AG04450 (cell line): ENCODE results near the gene UHRF1. TPM values are rescaled to one million over a fixed set of nuclear protein-coding genes. Genes with fewer than 3 reads are reported as not detected.
"Not testable (repeated sequence)": the region's sequence is repeated elsewhere in the genome, so short reads cannot be mapped to it uniquely, and the experiment has no call there.

Source experiments
- CTCF ChIA-PET: fragments of 300-600, 350-600 bp; formaldehyde crosslinking; extraction: SDS; loops from one replicate; lab custom pipeline; 2022; ENCODE audit warnings: antibody characterized with exemption, inconsistent platforms; lab: Charles Lee
- POLR2A ChIA-PET: fragments of 350-600 bp; formaldehyde crosslinking; extraction: SDS; loops from one replicate; lab custom pipeline; 2021; ENCODE audit warnings: antibody characterized with exemption, inconsistent platforms; lab: Yijun Ruan, JAX
- DNase-seq: peaks from one replicate; pipeline ENCODE4 v3.0.0-alpha.2; 2011; ENCODE audit warnings: low read depth, low spot score
- H3K27ac ChIP-seq: one replicate; pipeline ENCODE4 v1.5.1; 2012; ENCODE audit warnings: low read depth, low read length, control low read depth
- H3K27me3 ChIP-seq: one replicate; pipeline ENCODE4 v1.6.0; 2012; ENCODE audit warnings: low read length; ENCODE audit not compliant: control insufficient read depth, insufficient read depth
- H3K4me3 ChIP-seq: 2 replicates; pipeline ENCODE4 v1.5.1; 2011; ENCODE audit warnings: mild to moderate bottlenecking, low read depth, low read length, control low read depth
- H3K9me3 ChIP-seq: 2 replicates; pipeline ENCODE4 v1.5.1; 2012; ENCODE audit warnings: low read length; ENCODE audit not compliant: control insufficient read depth, insufficient read depth
- polyA plus RNA-seq: library from polyadenylated mRNA; depleted of rRNA; stranded (reverse); fragments of >200 nt; gene quantifications from 2 replicates; pipeline ENCODE4 v1.2.3, GENCODE V29; 2011
- TF ChIP-seq, protein P1 (sequence below): IDR thresholded peaks from 2 replicates; pipeline ENCODE4 v1.5.1; 2011; ENCODE audit warnings: low read depth, low read length, control low read depth, inconsistent platforms

The UHRF1 gene
- polyA plus RNA-seq, 1 experiment: 6.1 TPM

DNA sequence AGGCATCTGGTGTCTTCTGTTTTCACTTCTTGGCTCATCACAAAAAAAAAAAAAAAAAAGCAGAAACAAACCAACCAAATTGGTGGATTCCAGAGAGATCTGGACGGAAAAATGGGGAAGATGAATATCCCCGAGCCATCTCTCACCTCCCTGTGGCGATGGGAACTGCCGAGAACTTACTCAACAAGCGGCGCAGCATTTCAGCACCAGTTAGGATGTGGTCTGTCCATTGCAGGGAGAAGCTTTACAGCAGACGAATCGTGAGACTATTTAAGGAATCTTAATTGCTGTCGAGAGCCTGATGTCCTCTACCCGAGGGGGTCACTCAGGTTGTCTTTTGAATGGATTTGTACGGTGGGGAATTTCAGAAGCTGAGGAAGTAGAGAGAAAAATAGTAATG lies 42.4 kb downstream of the UHRF1 start:
- POLR2A ChIA-PET: no interaction called here
- H3K27ac ChIP-seq: no peak overlapping the region
- TF ChIP-seq, protein P1, sequence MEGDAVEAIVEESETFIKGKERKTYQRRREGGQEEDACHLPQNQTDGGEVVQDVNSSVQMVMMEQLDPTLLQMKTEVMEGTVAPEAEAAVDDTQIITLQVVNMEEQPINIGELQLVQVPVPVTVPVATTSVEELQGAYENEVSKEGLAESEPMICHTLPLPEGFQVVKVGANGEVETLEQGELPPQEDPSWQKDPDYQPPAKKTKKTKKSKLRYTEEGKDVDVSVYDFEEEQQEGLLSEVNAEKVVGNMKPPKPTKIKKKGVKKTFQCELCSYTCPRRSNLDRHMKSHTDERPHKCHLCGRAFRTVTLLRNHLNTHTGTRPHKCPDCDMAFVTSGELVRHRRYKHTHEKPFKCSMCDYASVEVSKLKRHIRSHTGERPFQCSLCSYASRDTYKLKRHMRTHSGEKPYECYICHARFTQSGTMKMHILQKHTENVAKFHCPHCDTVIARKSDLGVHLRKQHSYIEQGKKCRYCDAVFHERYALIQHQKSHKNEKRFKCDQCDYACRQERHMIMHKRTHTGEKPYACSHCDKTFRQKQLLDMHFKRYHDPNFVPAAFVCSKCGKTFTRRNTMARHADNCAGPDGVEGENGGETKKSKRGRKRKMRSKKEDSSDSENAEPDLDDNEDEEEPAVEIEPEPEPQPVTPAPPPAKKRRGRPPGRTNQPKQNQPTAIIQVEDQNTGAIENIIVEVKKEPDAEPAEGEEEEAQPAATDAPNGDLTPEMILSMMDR: no peak
- DNase-seq: no peak
- H3K9me3 ChIP-seq: no peaks in the 10 kb centered on the region
- no peaks in the 10 kb centered on the region for H3K27me3 ChIP-seq
- CTCF ChIA-PET: no interaction called here
- H3K4me3 ChIP-seq: no peak overlapping the region

- ChIA-PET CTCF (no interaction called here), POLR2A (no interaction called here)
- Histone ChIP-seq H3K4me3 (no peak overlapping the region), H3K27me3 (no peaks in the 10 kb centered on the region), H3K9me3 (no peaks in the 10 kb centered on the region), H3K27ac (no peak overlapping the region)
- DNase-seq: no peak
- TF ChIP-seq, protein P1: no peak
These were observed 43.6 kb downstream of the UHRF1 start for GRCh38 chr19:4952945-4953344.

DNA sequence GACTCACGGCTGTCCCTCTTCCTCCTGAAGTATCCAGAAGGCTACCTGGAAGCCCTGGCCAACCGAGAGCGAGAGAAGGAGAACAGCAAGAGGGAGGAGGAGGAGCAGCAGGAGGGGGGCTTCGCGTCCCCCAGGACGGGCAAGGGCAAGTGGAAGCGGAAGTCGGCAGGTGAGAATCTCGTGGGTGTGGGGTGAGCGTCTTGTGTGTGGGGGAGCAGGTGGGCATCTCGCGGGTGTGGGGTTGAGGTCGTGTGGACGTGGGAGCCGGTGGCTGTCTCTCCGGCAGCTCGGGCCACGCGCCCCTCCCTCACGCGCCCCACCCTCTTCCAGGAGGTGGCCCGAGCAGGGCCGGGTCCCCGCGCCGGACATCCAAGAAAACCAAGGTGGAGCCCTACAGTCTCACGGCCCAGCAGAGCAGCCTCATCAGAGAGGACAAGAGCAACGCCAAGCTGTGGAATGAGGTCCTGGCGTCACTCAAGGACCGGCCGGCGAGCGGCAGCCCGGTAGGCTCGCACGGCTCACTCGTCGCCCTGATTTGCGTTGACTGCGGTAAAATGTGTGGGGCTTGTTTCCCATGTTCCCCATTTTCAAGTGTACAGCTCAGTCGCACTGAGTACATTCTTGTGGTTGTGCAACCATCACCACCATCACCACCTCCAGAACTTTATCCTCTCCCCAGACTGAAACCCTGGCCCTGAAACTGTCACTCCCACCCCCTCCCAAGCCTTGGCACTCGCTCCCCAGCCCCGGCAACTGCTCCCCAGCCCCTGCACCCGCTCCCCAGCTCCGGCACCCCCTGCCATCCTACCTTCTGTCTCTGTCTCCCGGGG lies 45.2 kb downstream of the UHRF1 start:
- H3K27ac ChIP-seq, DNase-seq, H3K9me3 ChIP-seq, H3K27me3 ChIP-seq, H3K4me3 ChIP-seq: not testable (repeated sequence)
- CTCF ChIA-PET: interaction anchor here (0.7 kb wide), 1 partner anchor 22 kb away, joined by 4 read pairs; no protein-coding TSS in a partner anchor
- POLR2A ChIA-PET: interaction anchor here (0.6 to 0.7 kb wide), 2 partner anchors 223 to 668 kb away, joined by 3 to 4 read pairs; partner anchors contain the start of gene SAFB2

- ChIA-PET POLR2A (interaction anchor here (0.6 to 0.7 kb wide), 2 partner anchors 223 to 667 kb away, joined by 3 to 4 read pairs; partner anchors contain the start of gene SAFB2), CTCF (interaction anchor here (0.7 kb wide), 1 partner anchor 21 kb away, joined by 4 read pairs; no protein-coding TSS in a partner anchor)
- TF ChIP-seq, protein P1: no peak
- H3K9me3 ChIP-seq: no peaks in the 10 kb centered on the region
- H3K4me3 ChIP-seq: no peak overlapping the region
- no peaks in the 10 kb centered on the region for H3K27me3 ChIP-seq
- DNase-seq: no peak
- no peak overlapping the region for H3K27ac ChIP-seq
These were observed 46.0 kb downstream of the UHRF1 start for GRCh38 chr19:4955274-4955673.

DNA sequence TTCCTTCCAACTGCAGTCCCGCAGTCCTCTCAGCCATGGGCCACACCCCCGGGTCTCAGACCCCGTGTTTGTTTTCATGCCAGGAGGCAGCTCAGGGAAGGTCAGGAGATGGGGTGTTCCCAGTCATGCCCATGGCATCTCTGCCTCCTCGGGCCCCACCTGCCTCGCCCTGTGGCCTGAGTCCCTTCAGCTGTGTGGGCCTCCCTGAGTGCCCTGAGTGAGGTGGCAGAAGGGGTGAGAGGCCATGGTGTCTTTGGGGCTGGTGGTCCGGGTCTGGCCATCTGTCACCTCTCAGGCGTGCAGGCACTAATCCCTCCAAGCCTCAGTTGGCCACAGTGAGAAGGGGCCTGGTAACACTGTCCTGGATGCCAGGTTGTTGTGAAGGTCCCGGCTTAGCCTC lies 48.7 kb downstream of the UHRF1 start:
- ChIA-PET CTCF (no interaction called here), POLR2A (interaction anchor here (1.3 kb wide), 1 partner anchor 11 kb away, joined by 4 read pairs; the partner anchor contains the start of gene KDM4B)
- Histone ChIP-seq H3K27me3 (no peaks in the 10 kb centered on the region), H3K27ac (no peak overlapping the region), H3K9me3 (no peaks in the 10 kb centered on the region), H3K4me3 (no peak overlapping the region)
- no peak for DNase-seq
- TF ChIP-seq, protein P1: no peak
